HepG2 (cell line): Measurements from ENCODE around the gene RECQL. TPM values are rescaled to one million over a fixed set of nuclear protein-coding genes. Genes with fewer than 3 reads are reported as not detected.
A peak's percentile ranks its signal among the peaks of the same experiment; 100 is the strongest.

ENCODE experiments used
- ASH2L ChIP-seq: fragments of 300-600, 200-600 bp; sonication (generic); IDR thresholded peaks from 2 replicates; pipeline ENCODE4 v1.7.0; 2017; ENCODE audit warnings: low read depth, mild to moderate bottlenecking, moderate library complexity, mixed read lengths, low read length; ENCODE audit not compliant: insufficient read length
- ATF1 ChIP-seq: IDR thresholded peaks from 2 replicates; pipeline ENCODE4 v1.6.1; 2016; ENCODE audit warnings: mild to moderate bottlenecking, control low read depth
- BRCA1 ChIP-seq: sonication (generic); formaldehyde crosslinking; IDR thresholded peaks from 2 replicates; pipeline ENCODE4 v1.4.0; 2020; ENCODE audit warnings: missing genetic modification reagents
- CREB1 ChIP-seq, 2 experiments: fragments of 450-650 bp in 1 of 2; IDR thresholded peaks; 2 replicates each; pipeline ENCODE4 v1.6.1; 2016 to 2017; ENCODE audit warnings: control low read depth in 1 of 2, mild to moderate bottlenecking in 1 of 2, missing compliant biosample characterization in 1 of 2, missing genetic modification characterization in 1 of 2
- FOXK2 ChIP-seq: fragments of 450-650 bp; IDR thresholded peaks from 2 replicates; pipeline ENCODE4 v1.6.1; 2016
- ISL2 ChIP-seq: sonication (generic); formaldehyde crosslinking; IDR thresholded peaks from 2 replicates; pipeline ENCODE4 v1.5.0; 2020; ENCODE audit warnings: missing genetic modification reagents
- KLF11 ChIP-seq: IDR thresholded peaks from 2 replicates; pipeline ENCODE4 v1.6.1; 2016; ENCODE audit warnings: missing compliant biosample characterization
- MIER3 ChIP-seq: IDR thresholded peaks from 2 replicates; pipeline ENCODE4 v1.6.1; 2016; ENCODE audit warnings: missing compliant biosample characterization, borderline replicate concordance
- PHF21A ChIP-seq: sonication (generic); formaldehyde crosslinking; IDR thresholded peaks from 2 replicates; pipeline ENCODE4 v1.5.0; 2020; ENCODE audit warnings: mild to moderate bottlenecking, missing genetic modification reagents
- SALL2 ChIP-seq: sonication (generic); formaldehyde crosslinking; IDR thresholded peaks from 2 replicates; pipeline ENCODE4 v1.8.1; 2023; ENCODE audit warnings: mild to moderate bottlenecking, missing genetic modification reagents, inconsistent platforms
- SKI ChIP-seq: fragments of 450-650 bp; IDR thresholded peaks from one replicate; pipeline ENCODE4 v1.6.1; 2018; ENCODE audit warnings: mild to moderate bottlenecking; ENCODE audit not compliant: partially characterized antibody
- SNAPC2 ChIP-seq: sonication (generic); formaldehyde crosslinking; IDR thresholded peaks from 2 replicates; pipeline ENCODE4 v1.8.1; 2022; ENCODE audit warnings: mild to moderate bottlenecking, missing genetic modification reagents
- SP1 ChIP-seq, 2 experiments: fragments of 450-650 bp in 1 of 2; sonication (generic) in 1 of 2; formaldehyde crosslinking in 1 of 2; IDR thresholded peaks; 2 replicates each; pipeline versions ENCODE4 v1.4.0 to v1.6.1; 2016 to 2020; ENCODE audit warnings: missing genetic modification reagents in 1 of 2
- ZFP1 ChIP-seq: IDR thresholded peaks from 2 replicates; pipeline ENCODE4 v1.6.1; 2016
- ZFP90 ChIP-seq: sonication (generic); formaldehyde crosslinking; IDR thresholded peaks from 2 replicates; pipeline ENCODE4 v1.8.0; 2022; ENCODE audit warnings: missing genetic modification reagents, mild to moderate bottlenecking, inconsistent platforms, borderline replicate concordance
- ZNF12 ChIP-seq: sonication (generic); formaldehyde crosslinking; IDR thresholded peaks from 2 replicates; pipeline ENCODE4 v1.5.0; 2020; ENCODE audit warnings: missing genetic modification reagents
- ZNF20 ChIP-seq: sonication (generic); formaldehyde crosslinking; IDR thresholded peaks from 2 replicates; pipeline ENCODE4 v1.4.0; 2020; ENCODE audit warnings: mild to moderate bottlenecking, moderate library complexity, missing genetic modification reagents
- ZNF251 ChIP-seq: sonication (generic); formaldehyde crosslinking; IDR thresholded peaks from 2 replicates; pipeline ENCODE4 v1.9.0; 2021; ENCODE audit warnings: mild to moderate bottlenecking, missing genetic modification reagents
- ZNF550 ChIP-seq: sonication (generic); formaldehyde crosslinking; IDR thresholded peaks from 2 replicates; pipeline ENCODE4 v1.4.0; 2020; ENCODE audit warnings: mild to moderate bottlenecking, missing genetic modification reagents, borderline replicate concordance
- ZNF567 ChIP-seq: sonication (generic); formaldehyde crosslinking; IDR thresholded peaks from 2 replicates; pipeline ENCODE4 v1.8.1; 2023; ENCODE audit warnings: mild to moderate bottlenecking, missing genetic modification reagents, borderline replicate concordance
- ZNF678 ChIP-seq: sonication (generic); formaldehyde crosslinking; IDR thresholded peaks from 2 replicates; pipeline ENCODE4 v1.4.0; 2020; ENCODE audit warnings: mild to moderate bottlenecking, missing genetic modification reagents
- polyA plus RNA-seq, 8 experiments: library from polyadenylated mRNA; depleted of rRNA in 3 of 8; stranded (reverse) in 7 of 8; unstranded in 1 of 8; fragments of >200 nt; fragmentation: Illumina TruSeq in 4 of 8; extraction: Trizol in 4 of 8; gene quantifications; 2 replicates each; pipeline versions ENCODE4 v1.2.1 to v1.2.3, GENCODE V29; 2011 to 2016; ENCODE audit warnings: low read depth in 4 of 8, missing spikeins in 1 of 8, mixed read lengths in 1 of 8; ENCODE audit not compliant: insufficient read depth in 1 of 8
- total RNA-seq, 5 experiments: library from RNA; depleted of rRNA; stranded (reverse); fragments of >200 nt; fragmentation: Illumina TruSeq; extraction: Trizol; gene quantifications; 2 replicates each; pipeline ENCODE4 v1.2.3, GENCODE V29; 2016; ENCODE audit warnings: low read depth in 1 of 5
- TF ChIP-seq, protein P1 (sequence below): sonication (generic); formaldehyde crosslinking; IDR thresholded peaks from 2 replicates; pipeline ENCODE4 v1.4.0; 2020; ENCODE audit warnings: mild to moderate bottlenecking, missing genetic modification reagents
- TF ChIP-seq, protein P2 (sequence below): sonication (generic); formaldehyde crosslinking; IDR thresholded peaks from 2 replicates; pipeline ENCODE4 v1.5.0; 2020; ENCODE audit warnings: mild to moderate bottlenecking, low read depth, missing genetic modification reagents, borderline replicate concordance

Gene RECQL
- total and polyA plus RNA-seq, 2 of the 13 experiments (the other 11 are each of a cell fraction or from before 2014, with no cell fraction given): 7.2 to 41.5 TPM

GRCh38 chr12:21501258-21502163 is at the start of gene RECQL, which contains the start of gene GOLT1B (continued):
- TF ChIP-seq PHF21A (CRISPR knock-in tag) (peak; percentile 59; the same call in 1 of the 2 replicates), ZNF20 (CRISPR knock-in tag) (0 out of 2 replicates have a peak, but pooled peaks have one; percentile 27), ZNF550 (CRISPR knock-in tag) (0 out of 2 replicates have a peak, but pooled peaks have one; percentile 24), SNAPC2 (CRISPR knock-in tag) (0 out of 2 replicates have a peak, but pooled peaks have one; percentile 49), BRCA1 (CRISPR knock-in tag) (no peak), ZNF251 (CRISPR knock-in tag) (no peak), KLF11 (CRISPR knock-in tag) (no peak), MIER3 (peak; percentile 37; the same call in 1 of the 2 replicates), ISL2 (peak; percentile 51; the same call in 1 of the 2 replicates), ZNF12 (CRISPR knock-in tag) (no peak), ZNF678 (no peak), SALL2 (CRISPR knock-in tag) (peak; percentile 67), FOXK2 (peak; percentile 87), ATF1 (CRISPR knock-in tag) (peak; percentile 96), ZFP1 (CRISPR knock-in tag) (0 out of 2 replicates have a peak, but pooled peaks have one; percentile 21), SKI (no peak), SP1 (IDR thresholded peaks at IDR 0.05) (no peak), SP1 (CRISPR knock-in tag; IDR thresholded peaks at IDR 0.05) (peak; percentile 85), CREB1 (IDR thresholded peaks at IDR 0.05) (peak; percentile 94), CREB1 (CRISPR knock-in tag; IDR thresholded peaks at IDR 0.05) (peak; percentile 97), ASH2L (peak; percentile 90), ZNF567 (CRISPR knock-in tag) (0 out of 2 replicates have a peak, but pooled peaks have one; percentile 63), ZFP90 (CRISPR knock-in tag) (0 out of 2 replicates have a peak, but pooled peaks have one; percentile 53)
- TF ChIP-seq, protein P1, sequence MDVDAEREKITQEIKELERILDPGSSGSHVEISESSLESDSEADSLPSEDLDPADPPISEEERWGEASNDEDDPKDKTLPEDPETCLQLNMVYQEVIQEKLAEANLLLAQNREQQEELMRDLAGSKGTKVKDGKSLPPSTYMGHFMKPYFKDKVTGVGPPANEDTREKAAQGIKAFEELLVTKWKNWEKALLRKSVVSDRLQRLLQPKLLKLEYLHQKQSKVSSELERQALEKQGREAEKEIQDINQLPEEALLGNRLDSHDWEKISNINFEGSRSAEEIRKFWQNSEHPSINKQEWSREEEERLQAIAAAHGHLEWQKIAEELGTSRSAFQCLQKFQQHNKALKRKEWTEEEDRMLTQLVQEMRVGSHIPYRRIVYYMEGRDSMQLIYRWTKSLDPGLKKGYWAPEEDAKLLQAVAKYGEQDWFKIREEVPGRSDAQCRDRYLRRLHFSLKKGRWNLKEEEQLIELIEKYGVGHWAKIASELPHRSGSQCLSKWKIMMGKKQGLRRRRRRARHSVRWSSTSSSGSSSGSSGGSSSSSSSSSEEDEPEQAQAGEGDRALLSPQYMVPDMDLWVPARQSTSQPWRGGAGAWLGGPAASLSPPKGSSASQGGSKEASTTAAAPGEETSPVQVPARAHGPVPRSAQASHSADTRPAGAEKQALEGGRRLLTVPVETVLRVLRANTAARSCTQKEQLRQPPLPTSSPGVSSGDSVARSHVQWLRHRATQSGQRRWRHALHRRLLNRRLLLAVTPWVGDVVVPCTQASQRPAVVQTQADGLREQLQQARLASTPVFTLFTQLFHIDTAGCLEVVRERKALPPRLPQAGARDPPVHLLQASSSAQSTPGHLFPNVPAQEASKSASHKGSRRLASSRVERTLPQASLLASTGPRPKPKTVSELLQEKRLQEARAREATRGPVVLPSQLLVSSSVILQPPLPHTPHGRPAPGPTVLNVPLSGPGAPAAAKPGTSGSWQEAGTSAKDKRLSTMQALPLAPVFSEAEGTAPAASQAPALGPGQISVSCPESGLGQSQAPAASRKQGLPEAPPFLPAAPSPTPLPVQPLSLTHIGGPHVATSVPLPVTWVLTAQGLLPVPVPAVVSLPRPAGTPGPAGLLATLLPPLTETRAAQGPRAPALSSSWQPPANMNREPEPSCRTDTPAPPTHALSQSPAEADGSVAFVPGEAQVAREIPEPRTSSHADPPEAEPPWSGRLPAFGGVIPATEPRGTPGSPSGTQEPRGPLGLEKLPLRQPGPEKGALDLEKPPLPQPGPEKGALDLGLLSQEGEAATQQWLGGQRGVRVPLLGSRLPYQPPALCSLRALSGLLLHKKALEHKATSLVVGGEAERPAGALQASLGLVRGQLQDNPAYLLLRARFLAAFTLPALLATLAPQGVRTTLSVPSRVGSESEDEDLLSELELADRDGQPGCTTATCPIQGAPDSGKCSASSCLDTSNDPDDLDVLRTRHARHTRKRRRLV (CRISPR knock-in tag): peak; percentile 33; the same call in 1 of the 2 replicates
- TF ChIP-seq, protein P2, sequence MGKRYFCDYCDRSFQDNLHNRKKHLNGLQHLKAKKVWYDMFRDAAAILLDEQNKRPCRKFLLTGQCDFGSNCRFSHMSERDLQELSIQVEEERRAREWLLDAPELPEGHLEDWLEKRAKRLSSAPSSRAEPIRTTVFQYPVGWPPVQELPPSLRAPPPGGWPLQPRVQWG (CRISPR knock-in tag): no peak
